Osteocyte (in vitro differentiated cells): Measurements from ENCODE around the gene TCAIM. TPM values are rescaled to one million over a fixed set of nuclear protein-coding genes. Genes with fewer than 3 reads are reported as not detected.

Experiments
- DNase-seq: peaks from one replicate; pipeline ENCODE4 v3.0.0; 2021; ENCODE audit warnings: mixed read lengths; ENCODE audit not compliant: unreplicated experiment; ENCODE audit errors: extremely low spot score
- H3K27ac Mint-ChIP-seq: one replicate; pipeline ENCODE4 v1.8.0; 2021; ENCODE audit warnings: mild to moderate bottlenecking, mixed read lengths; ENCODE audit not compliant: unreplicated experiment
- H3K27me3 Mint-ChIP-seq: one replicate; pipeline ENCODE4 v1.8.0; 2021; ENCODE audit warnings: mixed read lengths; ENCODE audit not compliant: unreplicated experiment
- H3K36me3 Mint-ChIP-seq: one replicate; pipeline ENCODE4 v1.8.0; 2021; ENCODE audit warnings: mixed read lengths; ENCODE audit not compliant: unreplicated experiment
- H3K4me1 Mint-ChIP-seq: one replicate; pipeline ENCODE4 v1.8.0; 2021; ENCODE audit warnings: mixed read lengths; ENCODE audit not compliant: unreplicated experiment
- H3K4me3 Mint-ChIP-seq: one replicate; pipeline ENCODE4 v1.8.0; 2021; ENCODE audit warnings: mild to moderate bottlenecking, moderate library complexity, mixed read lengths; ENCODE audit not compliant: unreplicated experiment
- H3K9me3 Mint-ChIP-seq: one replicate; pipeline ENCODE4 v1.8.0; 2021; ENCODE audit warnings: mixed read lengths; ENCODE audit not compliant: unreplicated experiment
- total RNA-seq: library from RNA; stranded (reverse); gene quantifications from 2 replicates; pipeline ENCODE4 v1.2.1, GENCODE V29; 2021
- TF ChIP-seq, protein P1 (sequence below): fragments of 200-600 bp; sonication (generic); IDR thresholded peaks from 2 replicates; pipeline ENCODE4 v1.5.0; 2021; ENCODE audit warnings: antibody characterized with exemption, mild to moderate bottlenecking, moderate library complexity

Gene TCAIM
- total RNA-seq, 1 donor from 2014 or later = 30.2 TPM

- no peaks in the 10 kb centered on the region for H3K9me3 Mint-ChIP-seq
- no peaks in the 10 kb centered on the region for H3K36me3 Mint-ChIP-seq
- no peak overlapping the region for H3K4me3 Mint-ChIP-seq
- H3K4me1 Mint-ChIP-seq = no peaks in the 10 kb centered on the region
- TF ChIP-seq, protein P1, sequence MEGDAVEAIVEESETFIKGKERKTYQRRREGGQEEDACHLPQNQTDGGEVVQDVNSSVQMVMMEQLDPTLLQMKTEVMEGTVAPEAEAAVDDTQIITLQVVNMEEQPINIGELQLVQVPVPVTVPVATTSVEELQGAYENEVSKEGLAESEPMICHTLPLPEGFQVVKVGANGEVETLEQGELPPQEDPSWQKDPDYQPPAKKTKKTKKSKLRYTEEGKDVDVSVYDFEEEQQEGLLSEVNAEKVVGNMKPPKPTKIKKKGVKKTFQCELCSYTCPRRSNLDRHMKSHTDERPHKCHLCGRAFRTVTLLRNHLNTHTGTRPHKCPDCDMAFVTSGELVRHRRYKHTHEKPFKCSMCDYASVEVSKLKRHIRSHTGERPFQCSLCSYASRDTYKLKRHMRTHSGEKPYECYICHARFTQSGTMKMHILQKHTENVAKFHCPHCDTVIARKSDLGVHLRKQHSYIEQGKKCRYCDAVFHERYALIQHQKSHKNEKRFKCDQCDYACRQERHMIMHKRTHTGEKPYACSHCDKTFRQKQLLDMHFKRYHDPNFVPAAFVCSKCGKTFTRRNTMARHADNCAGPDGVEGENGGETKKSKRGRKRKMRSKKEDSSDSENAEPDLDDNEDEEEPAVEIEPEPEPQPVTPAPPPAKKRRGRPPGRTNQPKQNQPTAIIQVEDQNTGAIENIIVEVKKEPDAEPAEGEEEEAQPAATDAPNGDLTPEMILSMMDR = no peak
- H3K27ac Mint-ChIP-seq = no peak overlapping the region
- no peak for DNase-seq
- no peaks in the 10 kb centered on the region for H3K27me3 Mint-ChIP-seq
These were observed 86.2 kb downstream of the TCAIM start for GRCh38 chr3:44424758-44425157.

GRCh38 chr3:44427683-44428082 lies 89.1 kb downstream of the TCAIM start:
- H3K4me1 Mint-ChIP-seq = no peaks in the 10 kb centered on the region
- TF ChIP-seq, protein P1 = no peak
- no peaks in the 10 kb centered on the region for H3K36me3 Mint-ChIP-seq
- no peak overlapping the region for H3K4me3 Mint-ChIP-seq
- no peaks in the 10 kb centered on the region for H3K27me3 Mint-ChIP-seq
- DNase-seq = no peak
- no peak overlapping the region for H3K27ac Mint-ChIP-seq
- no peaks in the 10 kb centered on the region for H3K9me3 Mint-ChIP-seq

DNA sequence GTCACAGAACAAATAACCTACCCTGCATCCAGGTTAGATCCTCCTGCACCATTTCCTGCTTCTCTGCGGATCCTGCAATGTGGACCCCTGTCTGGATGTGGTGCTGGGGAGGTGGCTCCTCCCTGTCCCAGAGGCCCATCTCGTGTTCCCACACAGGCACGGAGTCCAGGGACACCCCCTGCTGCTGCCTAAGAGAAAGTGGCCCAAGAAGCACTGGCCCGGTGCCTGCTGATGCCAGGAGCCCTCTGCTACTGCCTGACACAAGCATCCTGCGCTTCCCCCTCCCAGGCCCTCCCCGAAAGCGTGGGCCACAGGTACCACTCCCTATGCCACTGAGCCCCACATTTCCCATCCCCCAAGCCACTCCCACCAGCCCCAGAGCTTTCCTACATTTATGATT lies 90.3 kb downstream of the TCAIM start:
- TF ChIP-seq, protein P1 = no peak
- Mint-ChIP-seq H3K4me3 (no peak overlapping the region), H3K27ac (no peak overlapping the region), H3K9me3 (no peaks in the 10 kb centered on the region), H3K36me3 (no peaks in the 10 kb centered on the region), H3K4me1 (no peaks in the 10 kb centered on the region), H3K27me3 (no peaks in the 10 kb centered on the region)
- DNase-seq = no peak

DNA sequence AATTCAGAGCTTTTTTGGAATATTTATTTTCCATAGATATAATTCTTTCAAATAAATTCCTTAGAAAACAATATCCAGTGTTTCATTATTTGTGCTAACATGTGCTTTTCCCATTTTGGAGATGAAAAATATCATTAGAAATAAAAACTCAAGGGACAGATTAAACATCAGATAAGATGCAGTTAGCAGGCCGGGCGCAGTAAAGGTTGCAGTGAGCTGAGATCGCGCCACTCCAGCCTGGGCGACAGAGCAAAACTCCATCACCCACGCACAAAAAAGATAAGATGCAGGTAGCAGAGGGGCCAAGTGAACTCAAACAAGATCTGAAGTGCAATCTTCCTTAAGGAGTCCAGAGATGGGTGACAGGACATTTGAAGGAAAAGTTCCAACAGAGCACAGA lies 90.9 kb downstream of the TCAIM start:
- TF ChIP-seq, protein P1 = no peak
- H3K27ac Mint-ChIP-seq = no peak overlapping the region
- H3K27me3 Mint-ChIP-seq = no peaks in the 10 kb centered on the region
- H3K4me3 Mint-ChIP-seq = no peak overlapping the region
- DNase-seq = no peak
- no peaks in the 10 kb centered on the region for H3K4me1 Mint-ChIP-seq
- no peaks in the 10 kb centered on the region for H3K36me3 Mint-ChIP-seq
- no peaks in the 10 kb centered on the region for H3K9me3 Mint-ChIP-seq

DNA sequence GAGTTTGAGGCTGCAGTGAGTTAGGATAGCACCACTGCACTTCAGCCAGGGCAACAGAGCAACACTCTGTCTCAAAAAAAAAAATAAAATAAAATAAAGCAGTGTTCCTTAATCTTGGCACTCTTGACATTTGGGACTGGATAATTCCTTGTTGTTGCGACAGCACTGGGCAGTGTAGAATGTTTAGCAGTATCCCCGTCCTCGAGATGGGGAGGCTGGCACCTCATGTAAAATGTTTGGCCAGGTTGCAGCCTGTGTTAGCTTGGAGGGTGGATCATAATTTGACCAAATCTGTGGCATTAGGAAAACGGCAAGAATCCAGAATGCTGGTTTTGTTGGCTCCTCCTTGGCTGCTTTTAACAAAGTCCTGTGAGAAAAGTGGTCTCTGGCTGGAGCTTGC lies 91.9 kb downstream of the TCAIM start:
- Mint-ChIP-seq H3K27me3 (no peaks in the 10 kb centered on the region), H3K9me3 (no peaks in the 10 kb centered on the region), H3K4me3 (no peak overlapping the region), H3K4me1 (no peaks in the 10 kb centered on the region), H3K36me3 (no peaks in the 10 kb centered on the region), H3K27ac (no peak overlapping the region)
- no peak for DNase-seq
- TF ChIP-seq, protein P1 = no peak
